Endometrial microvascular endothelial cells (primary cell): Measurements from ENCODE around the gene SNX9. TPM values are rescaled to one million over a fixed set of nuclear protein-coding genes. Genes with fewer than 3 reads are reported as not detected.
"Not testable (repeated sequence)": the region's sequence is repeated elsewhere in the genome, so short reads cannot be mapped to it uniquely, and the experiment has no call there.

Experiments
- in situ Hi-C: cut with HindIII; loops from 2 replicates; pipeline ENCODE4 v1.10.0; 2017; ENCODE audit warnings: low sequenced_read_pairs, low pct_unique_long_range_greater_than_20kb; ENCODE audit errors: inconsistent ontology term
- total RNA-seq: library from RNA; depleted of rRNA; stranded (reverse); fragments of >200 nt; gene quantifications from one replicate; pipeline ENCODE4 v1.2.3, GENCODE V29; 2015; ENCODE audit errors: inconsistent ontology term

SNX9 gene
- total RNA-seq, 1 donor from 2014 or later, result 25.4 TPM

- in situ Hi-C loops, result no loop called here
These were observed 138.2 kb downstream of the SNX9 start for GRCh38 chr6:157961153-157961831.

- in situ Hi-C loops, result no loop called here
These were observed 139.0 kb downstream of the SNX9 start for GRCh38 chr6:157961832-157962575.

- in situ Hi-C loops, result no loop called here
These were observed 139.7 kb downstream of the SNX9 start for GRCh38 chr6:157962601-157963302.

GRCh38 chr6:157964100-157964499 lies 141.1 kb downstream of the SNX9 start:
- in situ Hi-C loops, result no loop called here

- in situ Hi-C loops, result no loop called here
These were observed 142.3 kb downstream of the SNX9 start for GRCh38 chr6:157965387-157965786.

DNA sequence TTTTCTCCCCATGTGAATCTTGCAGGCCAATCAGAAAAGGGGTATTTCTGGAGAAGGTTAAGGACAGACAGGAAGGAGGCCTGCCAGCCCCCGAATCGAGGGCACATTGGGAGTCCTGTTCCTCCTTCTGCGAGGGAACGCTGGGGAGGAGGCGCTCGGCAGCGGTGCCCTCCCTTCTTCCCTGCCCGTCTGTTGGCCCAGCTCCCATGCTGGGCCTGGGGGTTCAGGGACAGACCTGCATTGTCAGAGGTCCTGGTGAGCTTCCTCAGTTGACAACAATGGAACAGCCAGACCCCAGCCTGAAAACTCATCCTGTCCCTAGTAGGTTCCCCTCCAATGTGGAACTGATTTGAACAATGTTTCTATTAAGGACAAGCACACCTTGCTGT lies 143.5 kb downstream of the SNX9 start:
- in situ Hi-C loops, result no loop called here

- in situ Hi-C loops, result no loop called here
These were observed 144.0 kb downstream of the SNX9 start for GRCh38 chr6:157967020-157967419.

- in situ Hi-C loops, result no loop called here
These were observed 144.4 kb downstream of the SNX9 start for GRCh38 chr6:157967486-157967885.

GRCh38 chr6:157972177-157972576 lies 149.1 kb downstream of the SNX9 start:
- in situ Hi-C loops, result not testable (repeated sequence)

- in situ Hi-C loops, result no loop called here
These were observed 151.4 kb downstream of the SNX9 start for GRCh38 chr6:157974341-157974894.

- in situ Hi-C loops, result no loop called here
These were observed 151.9 kb downstream of the SNX9 start for GRCh38 chr6:157974967-157975366.

DNA sequence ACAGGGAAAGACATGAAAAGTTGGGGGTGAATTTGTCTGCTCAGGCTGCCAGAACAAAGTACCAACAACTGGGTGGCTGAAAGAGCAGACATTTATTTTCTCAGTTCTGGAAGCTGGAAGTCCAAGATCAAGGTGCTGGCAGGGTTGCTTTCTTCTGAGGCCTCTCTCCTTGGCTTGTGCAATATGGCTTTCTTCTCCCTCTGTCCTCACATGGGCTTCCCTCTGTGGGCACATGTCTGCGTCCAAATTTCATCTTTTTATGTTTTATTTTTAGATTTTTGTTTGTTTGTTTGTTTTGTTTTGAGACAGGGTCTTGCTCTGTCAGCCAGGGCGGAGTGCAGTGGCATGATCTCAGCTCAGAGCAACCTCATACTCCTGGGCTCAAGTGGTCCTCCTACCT lies 152.4 kb downstream of the SNX9 start:
- in situ Hi-C loops, result no loop called here

DNA sequence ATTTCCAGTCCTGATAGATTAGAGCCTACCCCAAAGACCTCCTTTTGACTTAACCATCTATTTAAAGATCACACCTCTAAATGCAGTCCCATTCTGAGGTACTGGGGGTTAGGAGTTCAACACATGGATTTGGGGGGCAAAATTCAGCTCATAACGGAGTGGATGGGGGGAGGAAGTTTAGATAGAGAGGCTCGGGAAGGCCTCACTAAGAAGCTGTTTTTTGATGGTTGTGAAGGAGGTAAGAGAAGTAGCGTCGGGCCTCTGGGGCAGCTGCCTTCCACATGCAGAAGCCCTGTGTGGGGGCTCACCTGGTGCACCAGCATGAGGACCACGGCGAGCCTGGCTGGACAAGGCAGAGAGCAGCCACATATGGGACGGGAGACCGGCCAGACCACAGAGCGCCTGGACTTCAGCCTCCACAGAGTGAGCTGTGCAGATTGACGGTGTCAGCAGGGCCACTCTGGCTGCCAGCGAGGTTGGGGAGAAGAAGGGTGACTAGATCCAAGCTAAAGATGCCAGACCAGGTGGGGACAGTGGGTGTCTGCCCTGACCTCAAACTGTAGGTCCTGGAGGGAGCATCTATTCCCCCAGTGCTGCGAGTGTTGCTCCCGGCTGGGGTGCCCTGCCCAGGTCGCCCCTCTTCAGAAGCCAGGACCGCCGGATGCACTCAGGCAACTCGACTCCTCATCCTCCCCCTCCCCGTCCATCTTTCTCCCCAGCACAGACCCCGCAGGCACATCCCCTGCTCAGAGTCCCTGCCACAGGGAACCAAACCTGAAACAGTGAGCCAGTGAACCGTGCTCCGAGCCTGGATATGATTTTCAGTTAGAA lies 153.5 kb downstream of the SNX9 start:
- in situ Hi-C loops, result no loop called here

DNA sequence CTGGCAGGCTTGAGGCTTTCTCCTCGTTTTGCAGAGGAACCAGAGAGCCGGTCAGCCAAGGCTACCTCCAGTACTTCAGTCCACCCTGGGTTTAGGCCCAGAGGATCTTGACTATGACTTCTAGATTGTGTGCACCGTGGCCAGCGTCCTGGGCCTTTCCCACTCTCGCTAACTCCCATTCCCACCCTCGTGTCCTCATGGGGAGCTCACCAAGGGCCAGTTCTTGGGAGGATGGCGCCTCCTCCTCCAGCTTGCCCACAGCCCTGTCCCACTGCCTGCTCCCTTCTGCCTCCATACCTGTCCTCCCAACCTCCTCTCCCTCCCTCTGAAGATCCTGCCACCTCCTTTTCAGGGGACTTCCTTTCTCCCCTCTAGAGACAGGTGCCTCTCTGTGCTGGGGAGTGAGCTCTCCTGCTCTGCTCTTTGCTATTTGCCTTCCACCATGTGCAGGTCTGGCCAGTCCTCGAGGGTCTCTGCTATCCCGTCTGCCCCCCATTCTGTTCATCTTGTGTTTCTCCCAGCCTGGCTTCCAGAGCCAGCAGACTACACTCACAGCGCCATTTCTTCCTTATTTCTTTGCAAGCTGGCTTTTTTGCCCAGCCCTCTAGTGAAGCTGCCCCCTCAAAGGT lies 154.2 kb downstream of the SNX9 start:
- in situ Hi-C loops, result no loop called here

DNA sequence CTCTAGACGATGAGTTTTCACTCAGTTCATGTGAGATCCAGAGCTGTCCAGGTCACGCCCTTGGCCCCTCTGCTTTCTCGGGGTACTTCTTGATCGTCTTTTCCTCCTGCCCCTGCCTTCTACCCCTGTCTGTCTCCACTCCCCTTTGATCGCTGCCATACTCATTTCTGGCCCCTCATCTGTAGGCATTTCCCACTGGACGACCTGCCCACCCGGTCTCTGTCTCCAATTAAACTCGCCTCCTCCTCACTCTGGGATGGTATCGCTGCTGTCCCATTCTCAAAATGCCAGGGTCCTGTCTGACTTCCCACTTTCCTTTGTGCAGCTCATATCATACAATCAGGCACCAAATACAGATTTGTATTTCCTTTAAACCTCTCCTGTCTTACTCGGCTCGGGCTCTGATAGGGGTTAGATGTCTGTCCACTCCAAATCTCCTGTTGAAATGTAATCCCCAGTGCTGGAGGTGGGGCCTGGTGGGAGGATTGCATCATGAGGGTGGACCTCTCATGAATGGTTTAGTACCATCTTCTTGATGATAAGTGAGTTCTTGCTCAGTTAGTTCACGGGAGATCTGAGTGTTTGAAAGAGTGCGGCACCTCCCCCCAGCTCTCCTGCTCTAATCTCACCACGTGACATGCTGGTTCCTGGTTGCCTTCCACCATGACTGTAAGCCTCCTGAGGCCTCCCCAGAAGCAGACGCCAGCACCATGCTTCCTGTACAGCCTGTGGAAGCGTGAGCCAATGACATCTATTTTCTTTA lies 155.2 kb downstream of the SNX9 start:
- in situ Hi-C loops, result no loop called here

- in situ Hi-C loops, result no loop called here
These were observed 157.5 kb downstream of the SNX9 start for GRCh38 chr6:157980288-157981131.

DNA sequence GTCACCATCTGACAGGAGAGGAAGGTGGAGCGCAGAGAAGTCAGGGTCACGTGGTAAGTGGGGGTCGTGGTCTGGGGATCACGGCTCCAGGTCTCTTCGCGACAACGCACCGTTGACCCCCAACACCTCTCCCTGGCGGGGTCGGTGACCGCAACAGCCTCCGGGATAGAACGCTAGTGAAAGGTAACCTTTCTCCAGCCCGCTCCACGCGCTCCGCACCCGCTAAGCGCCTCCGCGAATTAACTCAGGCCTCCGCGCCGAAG lies 158.0 kb downstream of the SNX9 start:
- in situ Hi-C loops, result no loop called here
